HG02798 (cell line): Measurements from ENCODE around the gene SCML1.

Experiments
- ATAC-seq: cut with Tn5 transposase; IDR thresholded peaks from one replicate; pipeline ENCODE4 v1.9.1; 2021; ENCODE audit warnings: mild to moderate bottlenecking; ENCODE audit not compliant: unreplicated experiment, poor library complexity

The SCML1 gene

DNA sequence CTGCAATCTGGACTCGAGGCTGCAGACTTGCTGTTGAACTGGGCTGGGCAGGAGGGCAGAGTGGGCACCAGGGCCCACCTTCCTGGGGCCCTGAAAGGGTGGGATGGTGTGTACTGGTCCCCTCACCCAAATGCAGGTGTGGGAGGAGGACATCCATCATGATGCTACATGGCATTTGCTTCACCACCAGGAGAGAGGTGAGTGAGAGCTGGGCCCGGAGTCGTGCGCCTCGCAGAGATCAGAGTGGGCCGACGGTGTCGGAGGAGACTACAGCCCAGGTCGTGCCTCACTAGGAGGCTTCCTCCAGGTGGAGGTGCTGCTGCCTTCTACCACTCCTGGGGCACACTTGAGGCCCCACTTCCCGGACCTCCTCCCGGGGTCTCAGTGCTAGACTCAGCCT is 50.3 kb downstream of the SCML1 start:
- ATAC-seq = no peak

DNA sequence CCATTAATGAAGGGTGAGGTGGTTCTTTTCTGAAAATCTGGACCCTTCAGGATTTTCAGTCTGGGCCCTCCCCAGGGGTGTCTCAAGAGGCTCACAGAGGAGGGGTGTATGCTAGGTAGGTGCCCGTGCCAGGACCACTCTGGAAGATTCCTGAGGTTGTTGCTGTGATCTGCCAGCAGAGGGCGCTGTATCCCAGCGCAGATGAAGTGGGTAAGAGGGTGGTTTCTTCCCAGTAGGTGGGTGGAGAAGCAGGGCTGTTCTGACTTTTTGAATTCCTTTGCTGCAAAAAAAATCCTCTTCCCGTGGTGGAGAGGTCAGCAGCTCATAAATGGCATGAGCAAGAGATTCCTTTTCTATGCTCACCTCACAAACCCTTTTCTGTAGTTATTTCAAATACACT is 51.1 kb downstream of the SCML1 start:
- no peak for ATAC-seq

DNA sequence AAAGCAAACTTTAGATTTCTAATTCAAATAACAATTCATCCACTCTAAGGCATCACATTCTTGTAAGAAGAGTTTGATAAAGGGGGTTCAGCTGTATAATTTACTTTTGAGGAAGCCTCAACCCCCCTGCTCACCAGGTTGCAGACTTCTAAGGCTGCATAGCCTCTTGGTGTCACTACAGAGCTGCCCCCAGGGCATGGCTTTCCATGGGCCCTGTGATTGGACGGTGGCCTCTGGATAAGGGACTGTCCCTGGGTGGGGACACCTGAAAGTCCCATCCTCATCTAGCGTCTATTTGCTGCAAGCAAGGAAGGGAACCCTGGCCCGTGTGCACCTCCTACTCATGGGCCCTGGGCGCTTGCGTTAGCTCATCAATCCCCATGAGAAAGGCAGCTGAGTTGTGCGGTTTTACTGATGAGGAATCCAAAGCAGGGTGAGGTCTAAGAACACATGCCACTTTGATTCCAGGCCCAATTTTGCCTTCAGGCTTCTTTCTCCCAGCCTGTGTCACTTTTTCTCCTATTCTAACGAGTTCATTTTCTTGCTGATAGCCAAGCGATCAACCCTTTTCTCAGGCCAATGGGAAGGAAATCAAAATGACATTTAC is 51.8 kb downstream of the SCML1 start:
- no peak for ATAC-seq

DNA sequence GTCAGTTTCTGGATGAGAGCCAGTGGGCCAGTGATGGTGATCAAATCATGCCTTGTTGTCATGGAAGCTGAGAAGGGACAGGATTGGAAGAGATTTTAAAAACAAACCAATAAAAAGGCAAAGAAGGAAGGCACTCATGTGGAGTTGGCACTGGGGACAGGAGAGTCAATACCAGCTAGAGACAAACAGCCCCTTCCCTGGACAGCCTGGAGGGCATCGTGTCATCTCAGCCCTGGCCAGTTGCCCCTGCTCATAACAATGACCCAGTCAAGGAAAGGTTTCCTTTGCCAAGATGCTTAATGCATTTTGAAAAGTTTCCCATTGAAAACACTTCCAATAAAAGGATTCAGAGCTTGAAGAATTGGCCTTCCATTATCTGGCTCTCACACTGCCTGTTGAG is 55.5 kb downstream of the SCML1 start:
- no peak for ATAC-seq

DNA sequence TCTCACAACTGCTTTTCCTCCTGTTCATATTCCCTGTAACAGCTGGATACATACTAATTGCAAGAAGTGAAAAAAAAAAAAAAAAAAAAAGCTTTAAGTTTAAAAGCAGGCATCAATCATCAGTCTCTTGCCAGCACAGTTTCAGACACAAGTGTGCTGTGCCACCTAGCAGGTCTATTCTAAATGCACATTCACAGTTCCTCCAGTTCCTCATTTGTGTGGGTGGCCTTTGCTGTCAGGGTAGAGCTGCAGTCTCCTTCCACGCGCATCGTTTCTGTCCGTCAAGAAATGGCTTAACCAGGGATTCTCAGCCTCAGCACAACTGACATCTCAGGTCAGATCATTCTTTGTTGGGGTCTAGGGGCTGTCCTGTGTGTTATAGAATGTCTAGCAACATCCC is 61.6 kb downstream of the SCML1 start:
- no peak for ATAC-seq

DNA sequence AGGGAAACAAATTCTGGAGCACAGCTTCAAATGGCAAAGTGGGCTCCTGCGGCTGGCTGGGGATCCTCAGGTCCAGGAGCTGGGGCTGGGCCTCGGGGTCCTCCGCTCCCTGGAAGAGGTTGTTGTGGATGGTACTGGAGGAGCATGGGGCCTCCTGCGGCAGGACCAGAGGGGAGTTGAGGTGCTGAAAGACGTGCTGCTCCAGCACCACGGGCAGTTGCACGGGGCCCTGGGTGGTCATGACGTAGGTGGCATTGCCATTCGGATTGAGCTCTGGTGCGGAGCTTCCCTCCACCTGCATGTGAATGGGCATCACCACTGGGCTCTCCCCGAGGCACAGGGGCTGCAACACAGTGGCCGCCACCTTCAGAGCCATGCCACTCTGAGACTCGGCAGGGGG is 64.1 kb downstream of the SCML1 start:
- ATAC-seq = no peak

DNA sequence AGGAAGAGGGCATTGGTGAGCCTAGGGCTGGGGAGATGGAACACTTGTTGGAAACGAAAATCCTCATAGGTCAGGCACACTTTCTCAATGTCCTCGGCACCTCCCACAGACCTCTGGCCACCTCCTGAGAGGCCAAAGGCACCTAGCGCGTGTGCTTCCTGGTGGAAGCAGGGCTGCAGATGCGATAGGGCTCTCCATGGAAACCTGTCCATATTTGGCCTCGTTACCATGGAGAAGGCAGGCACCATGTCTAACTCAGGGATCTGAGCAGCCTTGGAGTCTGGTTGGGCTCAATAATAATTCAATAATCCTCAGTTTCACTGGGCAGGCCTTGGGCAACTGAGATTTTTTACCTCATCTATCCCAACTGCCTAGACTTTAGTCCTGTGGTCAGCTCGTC is 65.5 kb downstream of the SCML1 start:
- no peak for ATAC-seq

DNA sequence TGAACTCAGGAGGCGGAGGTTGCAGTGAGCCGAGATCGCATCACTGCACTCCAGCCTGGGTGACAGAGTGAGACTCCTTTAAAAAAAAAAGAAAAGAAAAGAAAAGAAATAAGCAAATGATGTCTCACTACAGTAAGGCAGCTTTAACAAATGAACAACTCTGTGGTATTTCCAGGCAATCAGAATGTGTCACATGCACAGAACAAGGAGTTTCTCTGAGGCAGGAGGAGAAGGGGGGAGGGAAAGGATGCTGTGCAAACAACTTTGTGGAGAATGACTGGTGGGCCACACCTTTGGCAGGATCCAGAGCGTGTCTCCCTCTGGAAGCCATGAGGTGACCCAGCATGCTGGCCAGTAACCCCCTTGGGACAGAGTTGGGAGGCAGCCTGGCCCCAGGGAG is 66.2 kb downstream of the SCML1 start:
- ATAC-seq = no peak
